GM23338 (cell line): ENCODE results near the gene PLRG1.
"Not testable (repeated sequence)": the region's sequence is repeated elsewhere in the genome, so short reads cannot be mapped to it uniquely, and the experiment has no call there.

Experiments
- CREB1 ChIP-seq: fragments of 250-450 bp; sonication (Bioruptor Pico); IDR thresholded peaks from 2 replicates; pipeline ENCODE4 v1.5.0; 2020; ENCODE audit warnings: low read depth, mild to moderate bottlenecking, moderate library complexity
- EZH2 ChIP-seq: fragments of 200-600 bp; sonication (generic); IDR thresholded peaks from one replicate; pipeline ENCODE4 v1.8.0; 2017; ENCODE audit warnings: antibody characterized with exemption, mild to moderate bottlenecking, low read depth; ENCODE audit not compliant: unreplicated experiment
- EZH2phosphoT487 ChIP-seq: fragments of 200-600 bp; sonication (generic); IDR thresholded peaks from one replicate; pipeline ENCODE4 v1.8.1; 2018; ENCODE audit warnings: antibody characterized with exemption; ENCODE audit not compliant: unreplicated experiment
- POLR2AphosphoS5 ChIP-seq: IDR thresholded peaks from 2 replicates; pipeline ENCODE4 v1.6.1; 2016; ENCODE audit warnings: antibody characterized with exemption, low read depth
- STAT1 ChIP-seq: IDR thresholded peaks from one replicate; pipeline ENCODE4 v1.6.1; 2016; ENCODE audit warnings: antibody characterized with exemption; ENCODE audit not compliant: unreplicated experiment
- ZNF331 ChIP-seq: fragments of 250-450 bp; sonication (Bioruptor Pico); IDR thresholded peaks from 2 replicates; pipeline ENCODE4 v1.5.0; 2020; ENCODE audit warnings: low read depth, mild to moderate bottlenecking, moderate library complexity
- TF ChIP-seq, protein P1 (sequence below), 2 experiments: fragments of 200-600 bp in 1 of 2; sonication (generic) in 1 of 2; conservative IDR thresholded peaks; 2 replicates each; pipeline versions ENCODE4 v1.5.1 to v1.6.1; 2016 to 2017; ENCODE audit warnings: antibody characterized with exemption in 2 of 2, low read depth in 2 of 2, mild to moderate bottlenecking in 2 of 2, moderate library complexity in 1 of 2
- TF ChIP-seq, protein P2 (sequence below): IDR thresholded peaks from one replicate; pipeline ENCODE4 v1.6.1; 2018; ENCODE audit warnings: antibody characterized with exemption; ENCODE audit not compliant: unreplicated experiment

DNA sequence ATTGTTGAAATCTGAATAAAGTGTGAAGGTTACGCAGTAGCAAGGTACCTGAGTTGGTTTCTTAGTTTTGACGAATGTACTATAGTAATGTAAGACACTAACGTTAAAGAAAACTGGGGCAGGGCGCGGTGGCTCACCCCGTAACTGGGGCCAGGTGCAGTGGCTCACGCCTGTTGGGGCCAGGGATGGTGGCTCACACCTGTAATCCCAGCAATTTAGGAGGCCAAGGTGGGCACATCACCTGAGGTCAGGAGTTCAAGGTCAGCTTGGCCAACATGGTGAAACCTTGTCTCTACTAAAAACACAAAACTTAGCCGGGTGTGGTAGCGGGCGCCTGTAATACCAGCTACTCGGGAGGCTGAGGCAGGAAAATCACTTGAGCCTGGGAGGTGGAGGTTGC lies 47.1 kb upstream of the PLRG1 start:
- TF ChIP-seq, protein P1, sequence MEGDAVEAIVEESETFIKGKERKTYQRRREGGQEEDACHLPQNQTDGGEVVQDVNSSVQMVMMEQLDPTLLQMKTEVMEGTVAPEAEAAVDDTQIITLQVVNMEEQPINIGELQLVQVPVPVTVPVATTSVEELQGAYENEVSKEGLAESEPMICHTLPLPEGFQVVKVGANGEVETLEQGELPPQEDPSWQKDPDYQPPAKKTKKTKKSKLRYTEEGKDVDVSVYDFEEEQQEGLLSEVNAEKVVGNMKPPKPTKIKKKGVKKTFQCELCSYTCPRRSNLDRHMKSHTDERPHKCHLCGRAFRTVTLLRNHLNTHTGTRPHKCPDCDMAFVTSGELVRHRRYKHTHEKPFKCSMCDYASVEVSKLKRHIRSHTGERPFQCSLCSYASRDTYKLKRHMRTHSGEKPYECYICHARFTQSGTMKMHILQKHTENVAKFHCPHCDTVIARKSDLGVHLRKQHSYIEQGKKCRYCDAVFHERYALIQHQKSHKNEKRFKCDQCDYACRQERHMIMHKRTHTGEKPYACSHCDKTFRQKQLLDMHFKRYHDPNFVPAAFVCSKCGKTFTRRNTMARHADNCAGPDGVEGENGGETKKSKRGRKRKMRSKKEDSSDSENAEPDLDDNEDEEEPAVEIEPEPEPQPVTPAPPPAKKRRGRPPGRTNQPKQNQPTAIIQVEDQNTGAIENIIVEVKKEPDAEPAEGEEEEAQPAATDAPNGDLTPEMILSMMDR (conservative IDR thresholded peaks at IDR 0.05; ENCODE audit: low read depth in 2 of 2): not testable (repeated sequence)
- TF ChIP-seq POLR2AphosphoS5; EZH2phosphoT487; EZH2; CREB1; STAT1; ZNF331 (CRISPR knock-in tag): not testable (repeated sequence)
- TF ChIP-seq, protein P2, sequence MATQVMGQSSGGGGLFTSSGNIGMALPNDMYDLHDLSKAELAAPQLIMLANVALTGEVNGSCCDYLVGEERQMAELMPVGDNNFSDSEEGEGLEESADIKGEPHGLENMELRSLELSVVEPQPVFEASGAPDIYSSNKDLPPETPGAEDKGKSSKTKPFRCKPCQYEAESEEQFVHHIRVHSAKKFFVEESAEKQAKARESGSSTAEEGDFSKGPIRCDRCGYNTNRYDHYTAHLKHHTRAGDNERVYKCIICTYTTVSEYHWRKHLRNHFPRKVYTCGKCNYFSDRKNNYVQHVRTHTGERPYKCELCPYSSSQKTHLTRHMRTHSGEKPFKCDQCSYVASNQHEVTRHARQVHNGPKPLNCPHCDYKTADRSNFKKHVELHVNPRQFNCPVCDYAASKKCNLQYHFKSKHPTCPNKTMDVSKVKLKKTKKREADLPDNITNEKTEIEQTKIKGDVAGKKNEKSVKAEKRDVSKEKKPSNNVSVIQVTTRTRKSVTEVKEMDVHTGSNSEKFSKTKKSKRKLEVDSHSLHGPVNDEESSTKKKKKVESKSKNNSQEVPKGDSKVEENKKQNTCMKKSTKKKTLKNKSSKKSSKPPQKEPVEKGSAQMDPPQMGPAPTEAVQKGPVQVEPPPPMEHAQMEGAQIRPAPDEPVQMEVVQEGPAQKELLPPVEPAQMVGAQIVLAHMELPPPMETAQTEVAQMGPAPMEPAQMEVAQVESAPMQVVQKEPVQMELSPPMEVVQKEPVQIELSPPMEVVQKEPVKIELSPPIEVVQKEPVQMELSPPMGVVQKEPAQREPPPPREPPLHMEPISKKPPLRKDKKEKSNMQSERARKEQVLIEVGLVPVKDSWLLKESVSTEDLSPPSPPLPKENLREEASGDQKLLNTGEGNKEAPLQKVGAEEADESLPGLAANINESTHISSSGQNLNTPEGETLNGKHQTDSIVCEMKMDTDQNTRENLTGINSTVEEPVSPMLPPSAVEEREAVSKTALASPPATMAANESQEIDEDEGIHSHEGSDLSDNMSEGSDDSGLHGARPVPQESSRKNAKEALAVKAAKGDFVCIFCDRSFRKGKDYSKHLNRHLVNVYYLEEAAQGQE: not testable (repeated sequence)
